Measurements from ENCODE around the gene ATXN2.
"Not testable (repeated sequence)": the region's sequence is repeated elsewhere in the genome, so short reads cannot be mapped to it uniquely, and the experiment has no call there.

DNA sequence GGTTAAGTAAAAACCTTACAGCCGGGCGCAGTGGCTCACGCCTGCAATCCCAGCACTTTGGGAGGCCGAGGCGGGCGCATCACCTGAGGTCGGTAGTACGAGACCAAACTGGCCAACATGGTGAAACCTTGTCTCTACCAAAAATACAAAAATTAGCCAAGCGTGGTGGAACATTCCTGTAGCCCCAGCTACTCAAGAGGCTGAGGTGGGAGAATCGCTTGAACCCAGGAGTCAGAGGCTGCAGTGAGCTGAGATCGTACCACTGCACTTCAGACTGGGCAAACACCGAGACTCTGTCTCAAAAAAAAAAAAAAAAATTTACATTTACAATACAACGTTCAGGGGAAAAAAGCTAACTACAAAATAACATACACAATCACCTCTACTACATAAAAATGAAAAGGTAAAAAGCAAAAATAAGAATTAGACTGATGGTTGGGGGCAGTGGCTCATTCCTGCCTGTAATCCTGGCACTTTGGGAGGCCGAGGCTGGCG lies 3.7 kb downstream of the ATXN2 start:
- TF ChIP-seq, protein P1, sequence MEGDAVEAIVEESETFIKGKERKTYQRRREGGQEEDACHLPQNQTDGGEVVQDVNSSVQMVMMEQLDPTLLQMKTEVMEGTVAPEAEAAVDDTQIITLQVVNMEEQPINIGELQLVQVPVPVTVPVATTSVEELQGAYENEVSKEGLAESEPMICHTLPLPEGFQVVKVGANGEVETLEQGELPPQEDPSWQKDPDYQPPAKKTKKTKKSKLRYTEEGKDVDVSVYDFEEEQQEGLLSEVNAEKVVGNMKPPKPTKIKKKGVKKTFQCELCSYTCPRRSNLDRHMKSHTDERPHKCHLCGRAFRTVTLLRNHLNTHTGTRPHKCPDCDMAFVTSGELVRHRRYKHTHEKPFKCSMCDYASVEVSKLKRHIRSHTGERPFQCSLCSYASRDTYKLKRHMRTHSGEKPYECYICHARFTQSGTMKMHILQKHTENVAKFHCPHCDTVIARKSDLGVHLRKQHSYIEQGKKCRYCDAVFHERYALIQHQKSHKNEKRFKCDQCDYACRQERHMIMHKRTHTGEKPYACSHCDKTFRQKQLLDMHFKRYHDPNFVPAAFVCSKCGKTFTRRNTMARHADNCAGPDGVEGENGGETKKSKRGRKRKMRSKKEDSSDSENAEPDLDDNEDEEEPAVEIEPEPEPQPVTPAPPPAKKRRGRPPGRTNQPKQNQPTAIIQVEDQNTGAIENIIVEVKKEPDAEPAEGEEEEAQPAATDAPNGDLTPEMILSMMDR (conservative IDR thresholded peaks at IDR 0.05), result not testable (repeated sequence)
- not testable (repeated sequence) for TF ChIP-seq EZH2 (IDR thresholded peaks at IDR 0.05; ENCODE audit: low read depth)
